H1 (cell line): ENCODE results near the gene RRP1B. TPM values are rescaled to one million over a fixed set of nuclear protein-coding genes. Genes with fewer than 3 reads are reported as not detected.

Experiments used
- CTCF ChIA-PET: fragments of 300-600 bp; sonication (Branson Sonifier 250); formaldehyde crosslinking; loops from one replicate; lab custom pipeline; 2021; ENCODE audit not compliant: partially characterized antibody; lab: Charles Lee
- POLR2A ChIA-PET: fragments of 300-600 bp; sonication (Branson Sonifier 250); formaldehyde crosslinking; loops from one replicate; lab custom pipeline; 2021; ENCODE audit warnings: inconsistent platforms; ENCODE audit not compliant: partially characterized antibody; lab: Charles Lee
- DNase-seq, 2 experiments: peaks; one replicate each; pipeline versions ENCODE4 v3.0.0 to v3.0.0-alpha.2; 2010 to 2022; ENCODE audit warnings: low spot score in 2 of 2, low read depth in 1 of 2, mixed read lengths in 1 of 2
- FAIRE-seq: peaks from 2 replicates; lab custom pipeline; 2011; peaks lifted over from hg19 to GRCh38; lab: Jason Lieb, UNC
- H2AFZ ChIP-seq: 2 replicates; pipeline ENCODE4 v1.8.1; 2012; ENCODE audit warnings: low read length, inconsistent platforms
- H2AK5ac ChIP-seq: 2 replicates; pipeline ENCODE4 v1.6.1; 2013; ENCODE audit warnings: low read depth, low read length
- H2BK120ac ChIP-seq: replicated peaks from 2 replicates; pipeline ENCODE3; 2013; ENCODE audit warnings: low read depth, low read length, inconsistent platforms
- H2BK12ac ChIP-seq: 2 replicates; pipeline ENCODE4 v1.6.1; 2013; ENCODE audit warnings: low read depth, low read length
- H2BK15ac ChIP-seq: 2 replicates; pipeline ENCODE4 v1.6.1; 2013; ENCODE audit warnings: low read length
- H2BK20ac ChIP-seq: 2 replicates; pipeline ENCODE4 v1.6.1; 2013; ENCODE audit warnings: low read length
- H2BK5ac ChIP-seq: 2 replicates; pipeline ENCODE4 v1.6.1; 2013; ENCODE audit warnings: low read depth, low read length
- H3K14ac ChIP-seq: 2 replicates; pipeline ENCODE4 v1.6.1; 2013; ENCODE audit warnings: inconsistent platforms; ENCODE audit not compliant: insufficient read length
- H3K18ac ChIP-seq: 2 replicates; pipeline ENCODE4 v1.6.1; 2013; ENCODE audit warnings: low read length; ENCODE audit errors: extremely low read depth
- H3K23ac ChIP-seq: 2 replicates; pipeline ENCODE4 v1.6.1; 2013; ENCODE audit warnings: inconsistent platforms; ENCODE audit not compliant: insufficient read length
- H3K23me2 ChIP-seq: 2 replicates; pipeline ENCODE4 v1.6.1; 2013; ENCODE audit warnings: low read depth, low read length
- H3K27ac ChIP-seq: 2 replicates; pipeline ENCODE4 v1.6.1; 2011; ENCODE audit warnings: low read depth, low read length, inconsistent platforms
- H3K27me3 ChIP-seq, 4 experiments: replicated peaks in 1 of 4; 1 replicate in 1 of 4; 2 replicates in 3 of 4; pipeline versions ENCODE4 v1.6.1 to v1.8.1; 2011 to 2013; ENCODE audit warnings: low read length in 3 of 4, mild to moderate bottlenecking in 3 of 4, inconsistent platforms in 2 of 4, mixed read lengths in 2 of 4, moderate library complexity in 1 of 4; ENCODE audit not compliant: control insufficient read depth in 3 of 4, insufficient read depth in 3 of 4; ENCODE audit errors: extremely low read depth in 1 of 4
- H3K36me3 ChIP-seq, 4 experiments: 2 replicates each; pipeline versions ENCODE4 v1.6.1 to v1.8.1; 2011 to 2013; ENCODE audit warnings: mild to moderate bottlenecking in 4 of 4, low read length in 3 of 4, moderate library complexity in 2 of 4, control low read depth in 1 of 4, inconsistent platforms in 1 of 4; ENCODE audit not compliant: insufficient read depth in 4 of 4, control insufficient read depth in 2 of 4
- H3K4ac ChIP-seq: replicated peaks from 2 replicates; pipeline ENCODE3; 2013; ENCODE audit warnings: low read length, low read depth, mixed read lengths, inconsistent platforms; ENCODE audit not compliant: insufficient read length
- H3K4me1 ChIP-seq, 4 experiments: replicated peaks in 1 of 4; 1 replicate in 1 of 4; 2 replicates in 3 of 4; pipeline versions ENCODE4 v1.6.1 to v1.8.1; 2011 to 2013; ENCODE audit warnings: low read length in 3 of 4, inconsistent platforms in 2 of 4, mixed read lengths in 1 of 4; ENCODE audit not compliant: insufficient read depth in 4 of 4, control insufficient read depth in 3 of 4
- H3K4me2 ChIP-seq, 2 experiments: 2 replicates each; pipeline versions ENCODE4 v1.6.1 to v1.8.1; 2011 to 2013; ENCODE audit warnings: low read depth in 2 of 2, low read length in 2 of 2, control low read depth in 1 of 2, inconsistent platforms in 1 of 2, mild to moderate bottlenecking in 1 of 2; ENCODE audit not compliant: insufficient read depth in 1 of 2
- H3K4me3 ChIP-seq, 4 experiments: fragments of 200-600, 300-600 bp in 1 of 4; sonication (generic), shearing (Covaris generic), sonication (Bioruptor Twin) in 1 of 4; 2 replicates each; pipeline versions ENCODE4 v1.5.1 to v1.8.1; 2011 to 2016; ENCODE audit warnings: low read length in 4 of 4, low read depth in 3 of 4, control low read depth in 2 of 4, inconsistent platforms in 2 of 4, mild to moderate bottlenecking in 2 of 4, mixed read lengths in 1 of 4, moderate library complexity in 1 of 4; ENCODE audit not compliant: insufficient read depth in 2 of 4; ENCODE audit errors: extremely low read depth in 1 of 4
- H3K56ac ChIP-seq: replicated peaks from 2 replicates; pipeline ENCODE3; 2013; ENCODE audit warnings: low read depth, mild to moderate bottlenecking, mixed read lengths, low read length, inconsistent platforms; ENCODE audit not compliant: insufficient read length
- H3K79me1 ChIP-seq: 2 replicates; pipeline ENCODE4 v1.6.1; 2013; ENCODE audit warnings: low read depth, low read length, control low read depth
- H3K79me2 ChIP-seq, 2 experiments: 2 replicates each; pipeline versions ENCODE4 v1.6.1 to v1.8.1; 2012 to 2013; ENCODE audit warnings: low read length in 2 of 2, mild to moderate bottlenecking in 2 of 2, inconsistent platforms in 1 of 2; ENCODE audit not compliant: insufficient read depth in 2 of 2, control insufficient read depth in 1 of 2
- H3K9ac ChIP-seq, 4 experiments: replicated peaks in 1 of 4; 1 replicate in 1 of 4; 2 replicates in 3 of 4; pipeline versions ENCODE4 v1.6.1 to v1.8.1; 2011 to 2013; ENCODE audit warnings: low read depth in 3 of 4, low read length in 3 of 4, control low read depth in 2 of 4, mild to moderate bottlenecking in 2 of 4, moderate library complexity in 2 of 4, inconsistent platforms in 1 of 4; ENCODE audit errors: extremely low read depth in 1 of 4
- H3K9me3 ChIP-seq, 2 experiments: 2 replicates each; pipeline versions ENCODE4 v1.6.1 to v1.8.1; 2012 to 2013; ENCODE audit warnings: mild to moderate bottlenecking in 2 of 2, moderate library complexity in 2 of 2, control low read depth in 1 of 2, inconsistent platforms in 1 of 2, low read depth in 1 of 2, low read length in 1 of 2, mixed read lengths in 1 of 2; ENCODE audit not compliant: insufficient read depth in 2 of 2
- H4K20me1 ChIP-seq, 2 experiments: replicated peaks in 1 of 2; 2 replicates each; pipeline versions ENCODE3 to v1.8.1; 2011 to 2013; ENCODE audit warnings: inconsistent platforms in 2 of 2, low read length in 2 of 2, mild to moderate bottlenecking in 1 of 2; ENCODE audit not compliant: insufficient read depth in 2 of 2, control insufficient read depth in 1 of 2
- H4K5ac ChIP-seq: 2 replicates; pipeline ENCODE4 v1.6.1; 2013; ENCODE audit warnings: low read length, low read depth, mixed read lengths, inconsistent platforms; ENCODE audit not compliant: insufficient read length
- H4K8ac ChIP-seq: 2 replicates; pipeline ENCODE4 v1.8.0; 2013; ENCODE audit warnings: mild to moderate bottlenecking, moderate library complexity, low read length, inconsistent platforms; ENCODE audit not compliant: insufficient read depth; ENCODE audit errors: extremely low read depth
- H4K91ac ChIP-seq: replicated peaks from 2 replicates; pipeline ENCODE3; 2013; ENCODE audit warnings: low read length, mixed read lengths, inconsistent platforms; ENCODE audit not compliant: insufficient read length
- ASH2L ChIP-seq: fragments of 200-600, 300-600 bp; sonication (generic); IDR thresholded peaks from one replicate; pipeline ENCODE4 v1.7.1; 2017; ENCODE audit warnings: low read length
- CBX8 ChIP-seq: fragments of 300-800, 300-1000 bp; sonication (generic); IDR thresholded peaks from 2 replicates; pipeline ENCODE4 v1.7.1; 2016; ENCODE audit warnings: low read depth, low read length, borderline replicate concordance
- EP300 ChIP-seq, 2 experiments: IDR thresholded peaks; 1 replicate in 1 of 2; 2 replicates in 1 of 2; pipeline ENCODE4 v1.6.1; 2011 to 2012; ENCODE audit warnings: low read depth in 2 of 2, low read length in 2 of 2, mild to moderate bottlenecking in 2 of 2, borderline replicate concordance in 1 of 2, inconsistent platforms in 1 of 2, moderate library complexity in 1 of 2
- RXRA ChIP-seq: IDR thresholded peaks from 2 replicates; pipeline ENCODE4 v1.6.1; 2011; ENCODE audit warnings: low read depth, mild to moderate bottlenecking, low read length, moderate library complexity; ENCODE audit not compliant: insufficient read depth
- SIN3A ChIP-seq, 2 experiments: IDR thresholded peaks in 1 of 2; conservative IDR thresholded peaks in 1 of 2; 2 replicates each; pipeline ENCODE4 v1.6.1; 2011 to 2012; ENCODE audit warnings: low read length in 2 of 2, improper control_type of control experiment in 1 of 2, low read depth in 1 of 2, mild to moderate bottlenecking in 1 of 2
- WGBS, 2 experiments: shearing (Covaris generic) in 1 of 2; methylation state at CpG; one replicate each; pipeline versions ENCODE4 v1.1.6 to v1.1.7; 2013 to 2015; ENCODE audit warnings: low lambda C conversion rate in 2 of 2, mixed read lengths in 2 of 2, inconsistent platforms in 1 of 2, low coverage in 1 of 2, missing lambda C conversion rate in 1 of 2; ENCODE audit not compliant: insufficient replicate concordance in 2 of 2, insufficient coverage in 1 of 2, insufficient read length in 1 of 2; ENCODE audit errors: extremely low coverage in 1 of 2, missing lambda C conversion rate in 1 of 2; 5-methylcytosine and 5-hydroxymethylcytosine counted together
- polyA plus RNA-seq, 7 experiments: library from polyadenylated mRNA; depleted of rRNA in 3 of 7; stranded (reverse) in 5 of 7; unstranded in 2 of 7; fragments of >200 nt in 5 of 7; fragments of 200-250 nt in 2 of 7; gene quantifications; 1 replicate in 5 of 7; 2 replicates in 1 of 7; 4 replicates in 1 of 7; pipeline versions ENCODE4 v1.2.1 to v1.2.3, GENCODE V29; 2011 to 2013; ENCODE audit warnings: missing spikeins in 2 of 7, mixed read lengths in 2 of 7
- total RNA-seq: library from RNA; stranded (reverse); fragmentation: NEBNext Ultra II Directional; extraction: Animal tissue kit (Norgen Biotek cat#: 25700); gene quantifications from 2 replicates; pipeline ENCODE4 v1.2.1, GENCODE V29; 2021
- TF ChIP-seq, protein P1 (sequence below): IDR thresholded peaks from 2 replicates; pipeline ENCODE4 v1.6.1; 2012; ENCODE audit warnings: low read length, inconsistent platforms

Gene RRP1B
- total and polyA plus RNA-seq, 2 of the 8 experiments (the other 6 are each of a cell fraction or from before 2014, with no cell fraction given) = 25.8 to 97.3 TPM

DNA sequence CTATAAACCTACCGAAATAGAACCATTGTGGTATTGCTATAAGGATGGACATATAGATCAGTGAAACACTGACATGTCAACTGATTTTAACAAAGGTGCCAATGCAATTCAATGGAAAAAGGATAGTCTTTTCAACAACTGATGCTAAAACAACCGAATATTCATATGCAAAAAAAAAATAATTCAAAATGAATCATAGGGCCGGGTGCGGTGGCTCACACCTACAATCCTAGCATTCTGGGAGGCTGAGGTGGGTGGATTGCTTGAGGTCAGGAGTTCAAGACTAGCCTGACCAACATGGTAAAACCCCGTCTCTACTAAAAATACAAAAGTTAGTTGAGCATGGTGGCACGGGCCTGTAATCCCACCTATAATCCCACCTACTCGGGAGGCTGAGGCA, 23.9 kb upstream of the RRP1B start:
- H2AK5ac ChIP-seq = no peak overlapping the region
- H4K5ac ChIP-seq = no peak overlapping the region
- no peak overlapping the region for H3K4ac ChIP-seq
- H2BK20ac ChIP-seq = no peak overlapping the region
- H3K23ac ChIP-seq = no peak overlapping the region
- no peak overlapping the region for H3K56ac ChIP-seq
- H3K79me1 ChIP-seq = no peaks in the 10 kb centered on the region
- ChIA-PET POLR2A (no interaction called here), CTCF (interaction anchor here (1.1 kb wide), 1 partner anchor 15 kb away, joined by 4 read pairs; no protein-coding TSS in a partner anchor)
- no peaks in the 10 kb centered on the region for H3K9me3 ChIP-seq
- H2AFZ ChIP-seq = no peak overlapping the region
- H3K9ac ChIP-seq = no peak overlapping the region
- H2BK15ac ChIP-seq = no peak overlapping the region
- no peak overlapping the region for H3K14ac ChIP-seq
- H2BK12ac ChIP-seq = no peak overlapping the region
- H3K4me1 ChIP-seq = no peaks in the 10 kb centered on the region
- H3K79me2 ChIP-seq = no peaks in the 10 kb centered on the region
- no peak overlapping the region for H3K4me2 ChIP-seq
- no peak overlapping the region for H3K4me3 ChIP-seq
- no peak overlapping the region for H4K8ac ChIP-seq
- H2BK5ac ChIP-seq = no peak overlapping the region
- DNase-seq (no peak), FAIRE-seq (no peak)
- H3K27ac ChIP-seq = no peak overlapping the region
- H3K23me2 ChIP-seq = peaks cover 9% of the 10 kb centered on the region; the same call in 1 of the 2 replicates
- peaks cover 0 to 1% of the 10 kb centered on the region in 2 experiments for H4K20me1 ChIP-seq
- H4K91ac ChIP-seq = no peak overlapping the region
- H3K36me3 ChIP-seq = no peaks in the 10 kb centered on the region
- H3K27me3 ChIP-seq = no peaks in the 10 kb centered on the region
- WGBS, 2 experiments = 96% methylated on average over 7 of the region's 7 CpGs; no CpG with 5 or more reads in 1 of the 2 experiments
- no peak overlapping the region for H2BK120ac ChIP-seq
- no peak overlapping the region for H3K18ac ChIP-seq
- no peak for TF ChIP-seq CBX8
- no peak for TF ChIP-seq RXRA
- TF ChIP-seq, protein P1, sequence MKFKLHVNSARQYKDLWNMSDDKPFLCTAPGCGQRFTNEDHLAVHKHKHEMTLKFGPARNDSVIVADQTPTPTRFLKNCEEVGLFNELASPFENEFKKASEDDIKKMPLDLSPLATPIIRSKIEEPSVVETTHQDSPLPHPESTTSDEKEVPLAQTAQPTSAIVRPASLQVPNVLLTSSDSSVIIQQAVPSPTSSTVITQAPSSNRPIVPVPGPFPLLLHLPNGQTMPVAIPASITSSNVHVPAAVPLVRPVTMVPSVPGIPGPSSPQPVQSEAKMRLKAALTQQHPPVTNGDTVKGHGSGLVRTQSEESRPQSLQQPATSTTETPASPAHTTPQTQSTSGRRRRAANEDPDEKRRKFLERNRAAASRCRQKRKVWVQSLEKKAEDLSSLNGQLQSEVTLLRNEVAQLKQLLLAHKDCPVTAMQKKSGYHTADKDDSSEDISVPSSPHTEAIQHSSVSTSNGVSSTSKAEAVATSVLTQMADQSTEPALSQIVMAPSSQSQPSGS = no peak
- TF ChIP-seq ASH2L = no peak
- no peak for TF ChIP-seq EP300 (IDR thresholded peaks at IDR 0.05; ENCODE audit: borderline replicate concordance in 1 of 2, low read depth in 2 of 2, low read length in 2 of 2)
- TF ChIP-seq SIN3A (conservative IDR thresholded peaks at IDR 0.05 in 1 of 2, IDR thresholded peaks at IDR 0.05 in 1 of 2; ENCODE audit: low read depth in 1 of 2, low read length in 2 of 2) = no peak
